HG03196 (cell line): ENCODE measurements around the gene PPIL6.

Experiments used
- ATAC-seq: cut with Tn5 transposase; IDR thresholded peaks from one replicate; pipeline ENCODE4 v1.9.1; 2021; ENCODE audit not compliant: unreplicated experiment

Gene PPIL6

DNA sequence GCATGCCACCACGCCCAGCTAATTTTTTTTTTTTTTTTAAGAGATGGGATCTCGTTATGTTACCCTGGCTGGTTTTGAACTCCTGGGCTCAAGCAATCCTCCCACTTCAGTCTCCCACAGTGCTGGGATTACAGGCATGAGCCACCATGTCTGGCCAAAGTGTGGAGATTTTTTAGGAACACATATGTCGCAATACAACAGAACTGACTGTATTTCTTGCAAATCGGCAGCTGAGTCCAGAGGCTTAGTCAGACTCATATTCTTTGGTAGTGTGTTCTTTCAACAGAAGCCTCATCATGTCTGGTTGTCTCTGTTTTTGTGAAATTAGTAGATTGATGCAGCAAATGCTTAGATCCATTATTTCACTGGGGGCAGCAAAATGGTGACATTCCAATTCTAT, 34.2 kb downstream of the PPIL6 start:
- no peak for ATAC-seq

DNA sequence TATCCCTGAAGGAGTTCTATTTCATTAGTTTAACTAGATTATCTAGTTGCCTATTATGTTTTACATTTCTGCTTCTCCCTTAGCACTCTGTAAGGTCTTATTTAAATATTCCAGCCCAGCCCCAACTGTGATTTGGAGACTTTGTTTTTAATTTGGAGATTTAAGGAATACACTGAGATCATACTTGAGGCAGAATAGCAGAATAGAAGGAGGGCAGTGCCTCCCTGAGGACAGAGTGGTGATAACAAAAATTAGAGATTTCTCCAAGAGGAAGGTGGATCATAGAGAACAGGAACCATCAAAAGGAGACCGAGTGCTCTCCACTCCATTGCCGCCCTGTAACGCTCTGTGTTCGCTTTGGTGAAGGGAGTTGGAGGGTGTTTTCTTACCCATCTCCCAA, 43.4 kb downstream of the PPIL6 start:
- ATAC-seq: no peak

DNA sequence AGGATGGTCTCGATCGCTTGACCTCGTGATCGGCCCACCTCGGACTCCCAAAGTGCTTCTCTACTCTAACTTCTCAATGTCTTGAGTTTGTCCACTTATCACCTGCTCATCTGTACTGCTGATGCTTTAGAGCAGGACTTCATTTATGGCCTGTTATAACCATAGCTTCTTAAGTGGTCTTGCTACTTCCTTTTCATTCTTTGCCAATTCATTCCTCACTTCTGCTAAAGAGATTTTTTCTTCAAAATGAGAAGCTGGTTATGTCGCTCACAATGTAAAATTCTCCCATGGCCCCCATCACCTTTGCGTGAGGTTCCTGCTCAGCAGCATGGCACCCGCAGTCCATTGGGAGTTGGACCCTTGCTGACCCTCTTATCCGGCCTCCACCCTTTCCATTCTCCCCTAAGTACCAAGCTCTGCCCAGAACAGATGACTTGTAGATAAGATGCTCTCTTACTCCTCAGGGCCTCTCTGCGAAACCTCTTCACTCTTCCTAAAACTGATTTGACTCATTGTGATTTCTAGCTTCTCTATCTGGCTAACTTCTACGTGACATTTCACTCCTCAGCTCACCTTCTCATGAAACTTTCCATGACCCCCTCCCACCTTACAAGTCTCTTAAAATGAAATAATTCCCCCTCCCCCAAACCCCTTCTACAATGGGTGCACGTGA, 44.2 kb downstream of the PPIL6 start:
- no peak for ATAC-seq

DNA sequence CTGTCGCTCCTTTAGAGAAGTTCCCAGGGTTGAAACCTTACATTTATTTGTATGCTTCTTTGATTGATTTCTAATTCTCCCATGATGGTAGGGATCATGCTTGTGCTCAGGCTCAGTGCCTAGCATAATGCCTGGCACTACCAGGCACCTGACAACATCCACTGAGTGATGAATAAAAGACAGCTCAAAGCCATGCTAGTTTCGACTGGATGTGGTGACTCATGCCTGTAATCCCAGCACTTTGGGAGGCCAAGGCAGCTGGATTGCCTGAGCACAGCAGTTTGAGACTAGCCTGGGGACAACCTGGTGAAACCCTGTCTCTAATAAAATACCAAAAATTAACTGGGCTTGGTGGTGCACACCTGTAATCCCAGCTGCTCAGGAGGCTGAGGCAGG, 46.5 kb downstream of the PPIL6 start:
- no peak for ATAC-seq

DNA sequence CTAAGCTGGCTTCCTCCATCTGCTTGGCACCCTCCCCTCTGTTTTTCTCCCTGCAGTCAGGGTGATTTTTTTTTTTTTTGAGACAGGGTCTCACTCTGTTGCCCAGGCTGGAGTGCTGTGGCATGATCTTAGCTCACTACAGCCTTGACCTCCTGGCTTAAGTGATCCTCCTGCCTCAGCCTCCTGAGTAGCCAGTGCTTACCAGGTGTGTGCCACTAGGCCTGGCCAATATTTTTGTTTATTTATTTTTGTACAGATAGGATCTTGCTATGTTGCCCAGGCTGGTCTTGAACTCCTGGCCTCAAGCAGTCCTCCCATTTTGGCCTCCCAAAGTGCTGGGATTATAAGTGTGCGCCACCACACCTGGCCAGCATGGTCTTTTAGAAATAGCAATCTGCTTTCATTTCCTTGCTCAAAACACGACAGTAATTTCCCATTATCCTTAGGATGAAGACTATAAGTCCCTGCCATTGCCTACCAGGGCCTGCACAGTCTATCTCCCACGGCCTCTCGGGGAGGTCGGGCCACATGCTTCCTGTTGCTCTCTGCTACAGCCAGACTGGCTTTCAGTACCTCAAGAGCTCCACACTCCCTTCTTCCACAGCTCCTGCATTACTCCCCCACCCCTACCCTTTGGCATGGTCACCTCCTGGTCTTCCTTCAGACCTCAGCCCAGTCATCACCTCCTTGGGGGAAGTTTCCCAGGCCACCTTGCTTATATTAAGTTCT, 47.1 kb downstream of the PPIL6 start:
- no peak for ATAC-seq

DNA sequence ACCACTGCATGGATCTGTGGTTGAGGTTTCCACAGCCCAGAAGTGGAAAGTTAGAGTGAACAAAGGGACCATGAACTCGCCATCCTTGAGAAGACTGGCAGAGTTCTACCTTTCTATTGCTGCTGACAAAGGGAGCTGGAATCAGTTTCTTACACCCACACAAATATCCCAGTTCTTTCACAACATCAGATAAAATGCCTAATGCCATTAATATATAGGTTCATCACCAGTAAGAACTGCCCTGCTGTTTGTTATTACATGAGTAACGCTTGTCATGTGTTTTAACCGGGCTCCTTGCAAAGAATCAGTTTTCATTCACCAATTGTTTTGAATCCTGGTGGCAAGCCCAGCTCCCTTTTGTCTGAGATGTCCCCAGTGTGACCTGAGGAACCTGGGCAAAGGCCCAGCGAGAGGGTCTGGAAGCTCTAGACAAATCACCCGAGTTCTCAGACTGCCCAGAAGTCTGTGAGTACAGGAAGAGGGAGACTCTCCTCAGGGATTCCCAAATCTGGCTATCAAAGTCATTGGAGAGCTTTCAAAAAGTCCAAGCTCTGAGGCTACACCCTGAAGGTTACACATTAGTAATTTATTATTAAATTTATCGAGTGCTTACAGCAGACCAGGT, 50.7 kb downstream of the PPIL6 start:
- ATAC-seq: no peak

DNA sequence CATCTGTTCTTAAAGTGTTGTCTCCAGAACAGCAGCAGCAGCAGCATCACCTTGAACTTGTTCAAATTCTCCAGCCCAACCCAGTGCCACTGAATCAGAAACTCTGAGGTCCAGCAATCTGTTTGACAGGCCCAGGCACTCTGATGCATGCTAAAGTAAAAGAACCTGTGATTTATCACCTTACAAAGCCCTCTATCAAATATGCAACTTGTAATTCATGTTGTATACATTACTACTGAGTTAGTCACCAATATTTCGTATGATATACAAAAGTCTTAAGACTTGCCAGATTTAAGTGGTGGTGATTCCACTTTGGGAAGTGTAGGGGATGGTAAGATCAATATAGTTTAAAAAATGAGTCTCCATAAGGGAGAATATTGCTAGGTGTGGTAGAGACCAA, 52.2 kb downstream of the PPIL6 start:
- no peak for ATAC-seq

DNA sequence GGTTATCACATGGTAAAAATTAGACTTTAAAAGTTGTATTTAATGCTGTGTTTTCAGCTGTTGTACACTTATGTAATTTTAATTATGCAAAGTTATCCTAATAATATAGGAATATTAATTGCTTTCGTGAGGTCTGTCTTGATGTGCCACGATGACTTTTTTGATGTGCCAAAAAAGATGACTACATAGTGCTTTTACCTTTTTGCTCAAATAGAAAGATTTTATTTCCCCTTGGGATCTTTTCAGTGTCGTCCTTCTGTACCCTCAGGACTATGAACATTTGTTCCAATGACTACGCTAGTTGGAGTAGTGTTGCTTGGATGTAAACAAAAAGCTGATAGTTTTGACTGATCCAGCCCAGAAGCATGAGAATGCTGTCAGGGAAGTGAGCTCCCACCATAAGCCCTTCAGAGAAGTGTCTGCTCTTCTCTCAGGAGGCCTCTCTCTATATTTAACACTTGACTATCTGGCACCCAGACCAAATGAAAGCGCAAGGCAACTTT, 56.9 kb downstream of the PPIL6 start:
- ATAC-seq: no peak

DNA sequence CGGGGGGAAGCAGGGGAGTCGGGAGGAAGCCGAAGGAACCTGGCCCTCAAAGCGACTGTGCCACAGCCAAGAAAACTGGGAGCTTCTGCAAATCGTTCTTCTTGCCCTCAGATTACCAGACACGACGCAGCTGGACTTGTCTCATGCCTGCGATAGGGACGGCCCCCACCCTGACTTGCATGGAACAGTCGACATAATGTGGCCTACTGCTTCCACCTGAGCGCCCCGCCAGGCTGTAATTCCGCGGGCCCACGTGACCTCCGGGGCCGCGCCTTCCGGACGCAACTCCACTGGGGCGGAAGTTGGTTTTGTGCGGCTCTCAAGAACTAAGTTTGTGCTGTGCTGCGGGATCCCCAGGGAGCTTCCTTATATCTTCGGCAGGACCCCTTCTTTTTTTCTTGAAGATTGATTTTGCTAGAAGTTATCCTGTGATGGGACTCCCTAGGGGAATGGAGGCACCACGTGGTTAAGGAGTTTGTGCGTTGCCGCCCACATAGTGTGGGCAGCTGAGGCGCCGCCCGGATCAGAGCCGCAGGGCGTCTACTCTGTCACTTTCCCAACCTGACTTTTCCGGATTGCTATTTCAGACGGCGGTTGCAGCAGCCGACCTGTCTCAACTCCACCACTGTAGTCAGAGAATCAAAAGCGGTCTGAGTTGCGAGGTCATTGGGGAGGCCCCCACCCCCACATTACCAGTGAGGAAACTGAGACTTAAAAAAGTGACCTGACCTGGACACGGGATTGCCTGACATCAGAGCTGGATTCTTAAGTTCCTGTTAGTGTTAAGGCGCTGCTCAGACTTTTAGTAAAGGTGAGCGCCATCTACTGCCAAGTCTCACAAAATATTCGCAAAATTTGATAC, 57.6 kb downstream of the PPIL6 start:
- ATAC-seq: peak; percentile 68

DNA sequence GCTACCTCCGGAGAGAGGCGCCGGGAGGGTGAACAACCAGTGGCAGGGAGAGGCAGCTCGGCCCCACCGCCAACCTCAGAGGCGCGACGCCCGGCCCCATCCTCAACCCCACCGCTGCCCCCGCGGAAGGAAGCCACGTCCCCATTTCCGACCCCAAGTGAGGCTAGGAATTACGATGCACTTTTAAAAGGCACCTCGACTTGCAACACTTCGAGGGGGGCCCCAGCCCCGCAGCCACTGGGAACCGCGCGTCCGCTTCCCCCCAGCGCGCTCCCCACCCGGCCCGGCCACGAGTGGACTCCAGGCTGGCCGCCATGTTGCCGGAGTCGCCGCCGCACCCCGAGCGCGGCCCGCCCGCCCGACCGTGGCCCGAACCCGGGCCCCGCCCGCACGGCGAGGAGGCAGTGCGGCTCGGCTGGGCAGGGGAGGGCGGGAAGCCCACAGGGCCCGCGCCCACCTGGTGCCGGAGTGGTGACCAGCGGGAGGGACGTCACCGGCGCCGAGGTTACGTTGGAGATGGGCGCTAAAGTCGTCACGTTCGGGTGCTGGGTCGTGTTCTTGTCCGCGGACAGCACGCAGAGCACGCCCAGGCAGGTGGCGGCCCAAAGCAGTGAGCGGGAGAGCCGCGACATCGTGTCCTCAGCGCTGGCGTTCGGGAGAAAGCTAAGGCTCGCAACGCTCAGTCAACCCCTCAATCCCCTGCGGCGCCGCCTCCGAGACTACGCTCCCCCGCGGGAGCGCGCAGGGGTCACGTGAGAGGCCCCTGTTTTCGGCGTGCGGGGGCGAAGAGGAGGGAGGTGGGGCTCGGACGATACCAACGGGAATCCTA, 58.5 kb downstream of the PPIL6 start, which contains the start of gene CD164:
Gene CD164 (minus strand): TSS at position 721 of the 829 bp plus-strand sequence. CDS start 89 bp downstream, at position 632.
- peak; percentile 63 for ATAC-seq

DNA sequence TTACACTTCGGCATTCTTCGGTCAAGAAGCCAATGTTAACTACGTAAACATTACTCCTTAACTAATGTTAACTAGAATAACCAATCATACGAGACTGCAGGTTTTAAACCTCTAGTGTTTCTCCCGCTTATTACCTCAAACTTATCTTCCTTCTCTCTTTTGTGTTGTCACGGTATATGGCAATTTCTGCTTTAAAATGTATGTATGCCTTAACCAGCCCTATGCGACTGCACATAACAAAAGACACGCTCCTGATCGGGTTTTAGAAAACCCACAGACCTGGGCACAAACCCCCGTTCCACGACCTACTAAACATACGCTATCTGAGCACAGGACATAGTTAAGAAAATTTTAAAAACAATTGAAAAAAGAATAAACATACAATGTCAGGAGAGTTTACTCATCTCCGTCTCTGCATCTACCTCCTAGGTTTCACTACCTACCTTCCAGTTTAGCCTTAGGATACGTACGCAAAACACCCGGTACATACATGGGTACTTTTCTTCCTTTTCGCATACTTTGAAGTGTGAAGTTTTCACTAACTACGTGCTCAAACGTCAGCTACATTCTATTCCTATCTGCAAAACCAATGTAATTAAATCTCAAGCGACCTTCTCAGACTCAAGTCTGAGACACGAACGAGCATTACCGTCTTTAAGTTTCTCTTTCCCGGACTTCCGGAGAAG, 59.2 kb downstream of the PPIL6 start:
- ATAC-seq: no peak

DNA sequence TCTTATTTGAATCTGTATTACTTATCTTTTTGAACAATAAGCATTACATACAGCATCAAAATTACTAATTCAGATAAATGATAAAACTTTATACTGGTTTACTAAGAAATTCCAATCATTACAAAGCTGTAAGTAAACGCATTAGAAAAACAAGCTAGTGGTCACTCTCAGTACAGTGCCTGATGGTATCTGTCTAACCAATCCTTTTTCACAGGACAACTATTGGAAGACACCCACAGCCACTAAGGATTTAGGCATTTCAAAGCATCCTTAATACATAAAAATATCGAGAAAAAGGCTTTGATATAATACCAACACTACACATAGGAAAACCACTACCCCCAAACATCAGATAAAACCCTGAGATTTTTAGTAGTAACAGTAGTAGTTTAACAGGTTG, 60.7 kb downstream of the PPIL6 start:
- no peak for ATAC-seq

DNA sequence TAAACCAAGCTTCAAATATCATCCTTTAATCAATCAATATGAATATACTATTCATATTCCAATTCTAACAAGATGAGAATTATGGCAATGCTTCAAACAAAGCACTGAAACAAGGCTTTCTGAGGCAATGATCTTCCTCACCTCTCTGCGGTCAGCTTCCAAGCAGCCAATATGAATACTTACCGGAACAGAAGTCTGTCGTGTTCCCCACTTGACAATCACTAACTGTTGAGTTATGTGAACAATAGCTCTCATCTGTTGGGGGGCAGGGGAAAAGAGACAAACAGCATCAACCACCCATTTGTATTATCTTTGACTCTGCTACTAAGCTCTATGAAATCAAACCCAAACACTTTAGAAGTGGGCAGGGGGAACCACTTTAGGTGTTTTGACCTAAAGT, 62.7 kb downstream of the PPIL6 start:
- no peak for ATAC-seq

DNA sequence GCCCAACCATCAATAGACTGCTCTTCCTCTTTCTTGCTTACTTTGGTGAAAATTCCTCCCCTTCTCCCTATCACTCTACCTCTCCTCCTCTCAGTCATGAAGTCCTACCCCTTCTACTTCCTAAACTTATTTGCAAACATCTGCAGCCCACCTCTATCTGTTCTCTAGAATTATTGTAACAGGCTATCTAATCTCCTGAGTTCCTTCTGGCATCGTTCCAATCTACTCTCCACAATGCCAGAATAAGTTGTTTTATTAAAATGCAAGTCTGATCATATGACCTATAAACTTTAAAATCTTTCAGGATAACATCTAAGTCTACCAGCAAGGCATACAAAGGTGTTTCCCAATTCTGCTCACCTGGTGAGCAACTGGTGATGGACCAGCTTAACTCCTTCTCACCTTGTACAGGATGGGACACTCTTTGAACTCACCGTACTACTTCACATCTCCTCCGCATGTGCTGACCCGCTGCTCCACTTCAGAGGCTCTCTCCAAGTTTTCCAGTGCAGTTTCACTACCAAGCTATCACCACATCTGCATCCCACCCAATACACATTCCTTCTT, 66.0 kb downstream of the PPIL6 start:
- no peak for ATAC-seq

DNA sequence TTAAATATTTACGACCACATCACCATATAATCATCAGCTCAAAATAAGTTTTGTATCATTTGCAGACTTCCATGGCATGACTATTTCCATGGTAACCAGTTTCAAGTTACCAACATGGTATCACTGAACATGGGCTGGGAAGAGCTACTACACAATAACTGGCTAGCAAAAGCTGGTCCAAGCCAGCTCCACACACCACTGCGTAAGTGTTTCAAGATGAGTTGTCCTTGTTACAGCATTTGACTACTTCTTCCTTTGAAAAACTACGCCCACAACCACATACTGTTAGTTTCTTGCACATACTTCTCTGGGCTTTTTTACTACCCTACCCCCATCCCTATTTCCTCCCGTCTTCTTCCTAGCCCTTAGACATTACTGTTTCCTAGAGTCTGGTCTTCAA, 66.7 kb downstream of the PPIL6 start:
- peak; percentile 92 for ATAC-seq

DNA sequence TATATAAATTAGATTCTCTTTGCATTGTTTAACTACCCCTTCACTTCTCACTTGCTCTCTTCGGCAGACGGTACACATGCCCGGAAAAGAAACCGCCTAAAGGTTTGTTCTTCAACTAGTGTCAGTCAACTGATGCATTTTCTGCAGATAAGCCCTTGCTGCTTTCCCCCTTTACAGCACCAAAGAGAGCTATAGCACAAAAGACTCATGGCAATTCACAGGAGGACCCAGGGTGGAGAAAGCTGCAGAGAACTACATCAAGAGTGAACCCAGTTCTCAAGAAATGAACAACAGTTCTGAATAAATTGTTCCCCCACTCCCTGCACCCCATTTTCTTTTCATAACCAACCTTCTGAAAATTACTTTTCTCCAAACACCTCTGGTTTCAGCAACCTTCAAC, 67.1 kb downstream of the PPIL6 start:
- ATAC-seq: peak; percentile 10

DNA sequence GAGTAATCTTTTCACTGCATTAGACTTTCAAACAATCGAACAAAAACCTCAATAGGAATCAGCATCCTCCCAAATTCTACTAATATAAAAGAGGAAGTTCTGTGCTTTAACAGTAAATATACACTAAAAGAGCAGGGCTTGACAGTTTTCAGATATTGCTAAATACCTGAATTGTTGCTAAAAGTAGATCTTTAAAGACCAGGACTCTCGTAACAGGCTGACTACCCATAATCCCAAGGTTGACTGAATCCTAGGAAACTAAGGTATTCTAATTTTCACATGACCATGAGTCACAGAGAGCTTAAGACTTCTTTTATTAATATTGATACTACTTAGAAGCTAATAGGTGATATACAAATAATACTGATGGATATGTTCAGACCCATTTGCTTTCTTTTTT, 68.3 kb downstream of the PPIL6 start:
- no peak for ATAC-seq

DNA sequence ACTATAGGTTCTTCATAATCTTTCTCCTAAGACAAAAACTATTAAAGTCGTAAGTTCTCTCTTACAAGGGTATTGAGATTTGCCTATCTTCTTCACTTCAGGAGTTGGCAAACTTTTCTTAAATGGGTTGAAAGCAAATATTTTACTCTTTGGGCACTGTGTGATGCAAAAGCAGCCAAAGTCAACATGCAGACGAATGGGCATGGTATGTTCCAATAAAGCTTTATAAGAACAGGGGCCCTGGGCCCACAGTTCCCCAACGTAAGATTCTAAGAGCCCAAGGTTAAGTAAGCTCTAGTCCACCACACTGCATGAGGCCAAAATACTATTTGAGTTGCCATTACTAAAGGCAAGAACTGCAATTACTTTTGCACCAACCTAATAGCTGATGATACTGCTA, 69.6 kb downstream of the PPIL6 start:
- no peak for ATAC-seq

DNA sequence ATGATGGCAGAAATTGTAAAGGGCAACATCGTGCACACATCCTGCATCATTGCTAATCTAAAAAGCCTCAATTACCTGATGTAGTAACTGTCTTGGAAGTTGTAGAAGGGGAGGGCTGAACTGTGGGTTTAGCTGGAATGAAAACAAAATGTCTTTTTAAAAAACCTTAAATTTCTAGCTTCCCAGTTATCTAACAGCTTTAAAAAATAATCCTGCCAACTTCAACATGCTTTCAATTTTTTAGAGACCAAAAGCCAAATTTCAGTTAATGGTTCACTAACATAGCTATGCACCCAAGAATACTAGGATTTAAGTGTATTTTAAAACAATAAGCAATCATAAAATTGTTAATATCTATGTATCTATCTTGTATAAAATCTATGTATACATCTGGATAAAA, 70.1 kb downstream of the PPIL6 start:
- no peak for ATAC-seq
